ENCODE measurements around the gene PRMT7. TPM values are rescaled to one million over a fixed set of nuclear protein-coding genes. Genes with fewer than 3 reads are reported as not detected.
A peak's percentile ranks its signal among the peaks of the same experiment; 100 is the strongest.

The PRMT7 gene
- total RNA-seq, 1 donor from 2014 or later, result 72.2 TPM

DNA sequence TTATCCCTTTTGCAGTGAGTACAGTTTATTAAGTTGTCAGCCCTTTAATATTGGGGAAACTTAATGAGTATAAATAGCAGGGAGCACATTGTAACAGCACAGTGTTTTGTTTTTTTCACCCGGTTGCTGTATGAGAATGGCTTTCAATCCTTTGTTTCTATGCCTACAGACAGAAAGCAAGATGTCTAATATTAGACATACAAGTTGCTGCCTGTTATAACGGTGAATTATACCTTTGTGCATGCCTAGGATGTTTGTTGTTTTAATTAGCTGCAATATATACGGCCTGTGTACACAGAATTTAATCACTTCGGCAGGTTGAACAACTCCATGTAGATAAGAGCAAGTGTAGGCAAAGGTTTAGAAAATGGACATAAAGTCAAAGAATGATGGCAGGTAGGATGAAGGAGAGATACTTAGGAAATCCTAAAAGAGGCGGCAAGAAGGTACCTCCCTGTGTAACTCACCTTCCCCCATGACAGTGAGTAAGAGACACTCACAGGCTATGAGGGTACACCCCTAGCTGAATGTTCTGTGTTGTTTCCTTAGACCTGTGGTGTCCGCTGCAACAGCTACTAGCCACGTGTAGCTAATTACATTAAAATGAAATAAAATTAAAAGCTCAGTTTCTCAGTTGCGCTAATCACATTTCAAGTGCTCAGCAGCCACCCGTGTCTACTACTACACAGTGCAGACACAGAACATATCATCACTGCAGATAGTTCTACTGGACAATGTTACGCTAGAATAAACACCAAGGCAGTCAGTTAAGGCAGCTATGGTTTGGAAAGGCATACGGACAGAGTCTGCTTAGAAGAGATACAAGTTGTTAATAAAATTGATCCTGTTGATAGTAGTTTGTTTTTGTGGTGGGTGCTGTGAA is 11.0 kb upstream of the PRMT7 start:
- Mint-ChIP-seq H3K9me3 (no peaks in the 10 kb centered on the region), H3K27ac (peak overlapping the region; percentile 12), H3K4me1 (peaks cover 12% of the 10 kb centered on the region), H3K36me3 (ENCODE audit: low read depth) (peaks cover 72% of the 10 kb centered on the region), H3K27me3 (no peaks in the 10 kb centered on the region), H3K4me3 (no peak overlapping the region)
- no peak for DNase-seq
- intact Hi-C loops (cut with micrococcal nuclease), result no loop called here

DNA sequence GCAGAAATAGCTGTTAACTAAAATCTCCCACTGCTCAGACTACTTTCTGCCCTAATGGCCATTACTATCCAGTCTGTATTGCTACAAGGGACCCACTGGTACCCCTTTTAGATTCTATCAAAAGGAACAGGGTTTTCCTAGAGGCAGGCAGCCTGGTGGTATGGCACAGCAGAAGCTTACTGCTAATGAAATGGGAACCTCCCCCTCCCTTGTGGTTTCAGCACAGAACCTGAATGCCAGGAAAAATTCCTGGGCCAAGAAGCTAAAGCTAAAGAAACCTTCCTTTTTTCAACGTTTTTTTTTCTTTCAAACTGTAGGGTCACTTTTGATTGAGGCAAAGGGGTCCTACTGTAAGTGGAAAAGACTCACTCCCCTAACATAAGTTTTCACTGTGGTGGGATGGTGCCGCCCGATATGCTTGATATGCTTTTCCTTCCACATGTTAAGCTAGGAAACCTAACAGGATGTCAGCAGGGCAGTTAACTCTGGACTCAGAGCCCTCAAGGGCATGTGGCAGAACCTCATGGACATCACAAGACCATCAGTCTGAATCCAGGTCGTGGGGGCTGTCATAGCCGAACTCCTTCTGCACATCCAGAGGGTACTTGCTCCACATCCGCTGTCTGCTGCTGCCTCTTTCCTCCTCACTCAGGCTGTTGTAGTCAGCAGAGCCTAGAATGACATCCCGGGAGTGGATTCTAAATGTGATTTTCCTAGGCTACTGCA is 9.9 kb upstream of the PRMT7 start:
- Mint-ChIP-seq H3K27me3 (no peaks in the 10 kb centered on the region), H3K27ac (peak overlapping the region; percentile 15), H3K36me3 (ENCODE audit: low read depth) (peaks cover 74% of the 10 kb centered on the region), H3K4me3 (no peak overlapping the region), H3K4me1 (peaks cover 12% of the 10 kb centered on the region), H3K9me3 (no peaks in the 10 kb centered on the region)
- intact Hi-C loops (cut with micrococcal nuclease), result no loop called here
- DNase-seq, result no peak

DNA sequence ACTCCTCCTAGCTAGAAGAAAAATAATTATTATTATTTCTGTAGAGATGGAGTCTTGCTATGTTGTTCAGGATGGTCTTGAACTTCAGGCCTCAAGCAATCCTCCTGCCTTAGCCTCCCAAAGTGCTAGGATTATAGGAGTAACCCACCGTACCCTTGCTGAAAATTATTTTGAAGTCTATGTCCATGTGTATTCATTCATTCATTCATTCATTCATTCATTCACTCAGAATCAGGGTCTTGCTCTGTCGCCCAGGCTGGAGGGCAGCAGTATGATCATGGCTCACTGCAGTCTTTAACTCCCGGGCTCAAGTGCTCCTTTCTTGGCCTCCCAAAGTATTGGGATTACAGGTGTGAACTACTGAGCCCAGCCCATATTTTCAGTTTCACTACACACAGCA is 4.2 kb upstream of the PRMT7 start:
- Mint-ChIP-seq H3K4me1 (peaks cover 22% of the 10 kb centered on the region), H3K36me3 (ENCODE audit: low read depth) (peaks cover 47% of the 10 kb centered on the region), H3K27ac (no peak overlapping the region)

DNA sequence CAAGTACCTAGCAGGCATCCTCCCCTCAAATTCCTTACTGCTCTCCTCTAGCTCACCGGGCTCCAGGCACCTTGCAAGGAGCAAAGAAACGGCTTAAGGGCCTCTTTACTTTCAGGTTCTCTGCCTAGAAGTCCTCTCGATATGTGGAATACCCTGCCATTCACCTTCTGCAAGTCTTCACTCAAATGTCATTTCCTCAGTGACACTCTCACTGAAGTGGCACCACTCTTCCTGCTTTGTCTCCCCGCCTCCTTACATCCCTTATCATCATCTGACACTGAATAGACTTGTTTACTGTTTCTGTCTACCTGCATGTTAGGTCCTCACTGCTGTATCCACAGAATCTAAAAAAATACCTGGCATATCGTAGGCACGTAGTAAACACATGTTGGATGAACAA is 1.0 kb upstream of the PRMT7 start:
- H3K27ac Mint-ChIP-seq, result peak overlapping the region; percentile 86
- intact Hi-C loops (cut with micrococcal nuclease), result loop anchor here (1.0 to 2.0 kb wide), 2 partner anchors 19 to 21 kb away; no protein-coding TSS in a partner anchor
- no peaks in the 10 kb centered on the region for H3K9me3 Mint-ChIP-seq
- H3K4me1 Mint-ChIP-seq, result peaks cover 33% of the 10 kb centered on the region
- DNase-seq, result peak; percentile 75
- H3K4me3 Mint-ChIP-seq, result peak overlapping the region; percentile 89
- no peaks in the 10 kb centered on the region for H3K27me3 Mint-ChIP-seq
- H3K36me3 Mint-ChIP-seq (ENCODE audit: low read depth), result peaks cover 36% of the 10 kb centered on the region

More for the DNA sequence above, 4.2 kb upstream of the PRMT7 start:
- Mint-ChIP-seq H3K4me3 (no peak overlapping the region), H3K9me3 (no peaks in the 10 kb centered on the region), H3K27me3 (no peaks in the 10 kb centered on the region)
- intact Hi-C loops (cut with micrococcal nuclease), result no loop called here
- no peak for DNase-seq

DNA sequence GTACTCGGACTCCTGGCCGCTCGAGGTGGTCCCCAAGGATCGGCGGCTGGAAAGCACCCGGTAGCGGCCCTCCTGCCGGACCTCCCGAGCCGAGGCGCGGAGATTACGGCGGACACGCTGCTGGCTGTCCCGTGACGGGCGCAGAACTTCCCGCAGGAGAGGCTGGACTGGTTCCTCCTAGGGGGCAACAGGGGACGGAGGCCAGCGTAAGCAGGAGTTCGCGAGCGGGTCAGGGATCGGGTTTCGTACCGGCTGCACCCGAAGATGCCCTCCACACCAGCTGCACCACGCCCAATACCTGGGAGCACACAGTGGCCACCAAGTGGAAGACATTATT is 414 bp upstream of the PRMT7 start:
- peaks cover 34% of the 10 kb centered on the region for H3K4me1 Mint-ChIP-seq
- H3K4me3 Mint-ChIP-seq, result peak overlapping the region; percentile 89
- intact Hi-C loops (cut with micrococcal nuclease), result loop anchor here (1.0 to 2.0 kb wide), 2 partner anchors 18 to 22 kb away; no protein-coding TSS in a partner anchor
- DNase-seq, result no peak
- peaks cover 38% of the 10 kb centered on the region for H3K36me3 Mint-ChIP-seq (ENCODE audit: low read depth)
- H3K9me3 Mint-ChIP-seq, result no peaks in the 10 kb centered on the region
- peak overlapping the region; percentile 86 for H3K27ac Mint-ChIP-seq
- H3K27me3 Mint-ChIP-seq, result no peaks in the 10 kb centered on the region

DNA sequence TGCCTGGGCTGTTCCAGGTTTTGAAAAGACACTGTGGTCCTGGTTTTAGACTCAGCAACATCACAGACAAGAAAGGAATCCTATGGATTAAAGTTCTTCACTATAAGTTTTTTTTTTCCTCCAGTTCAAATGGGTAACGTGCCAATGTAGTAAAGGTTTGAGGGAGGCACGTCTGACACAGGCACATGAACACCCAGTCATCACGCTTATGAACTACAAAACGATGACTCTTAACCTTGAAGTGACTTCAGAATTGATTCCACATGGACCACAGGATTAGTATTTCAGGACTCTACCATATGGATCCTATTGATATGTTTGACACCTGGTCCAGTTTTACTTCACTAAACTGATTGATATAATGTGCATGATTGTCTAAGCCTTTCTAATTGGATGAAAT is 2.3 kb downstream of the PRMT7 start:
- DNase-seq, result no peak
- intact Hi-C loops (cut with micrococcal nuclease), result no loop called here
- Mint-ChIP-seq H3K27ac (no peak overlapping the region), H3K4me1 (peaks cover 34% of the 10 kb centered on the region), H3K36me3 (ENCODE audit: low read depth) (peaks cover 40% of the 10 kb centered on the region), H3K27me3 (no peaks in the 10 kb centered on the region), H3K4me3 (no peak overlapping the region), H3K9me3 (no peaks in the 10 kb centered on the region)

DNA sequence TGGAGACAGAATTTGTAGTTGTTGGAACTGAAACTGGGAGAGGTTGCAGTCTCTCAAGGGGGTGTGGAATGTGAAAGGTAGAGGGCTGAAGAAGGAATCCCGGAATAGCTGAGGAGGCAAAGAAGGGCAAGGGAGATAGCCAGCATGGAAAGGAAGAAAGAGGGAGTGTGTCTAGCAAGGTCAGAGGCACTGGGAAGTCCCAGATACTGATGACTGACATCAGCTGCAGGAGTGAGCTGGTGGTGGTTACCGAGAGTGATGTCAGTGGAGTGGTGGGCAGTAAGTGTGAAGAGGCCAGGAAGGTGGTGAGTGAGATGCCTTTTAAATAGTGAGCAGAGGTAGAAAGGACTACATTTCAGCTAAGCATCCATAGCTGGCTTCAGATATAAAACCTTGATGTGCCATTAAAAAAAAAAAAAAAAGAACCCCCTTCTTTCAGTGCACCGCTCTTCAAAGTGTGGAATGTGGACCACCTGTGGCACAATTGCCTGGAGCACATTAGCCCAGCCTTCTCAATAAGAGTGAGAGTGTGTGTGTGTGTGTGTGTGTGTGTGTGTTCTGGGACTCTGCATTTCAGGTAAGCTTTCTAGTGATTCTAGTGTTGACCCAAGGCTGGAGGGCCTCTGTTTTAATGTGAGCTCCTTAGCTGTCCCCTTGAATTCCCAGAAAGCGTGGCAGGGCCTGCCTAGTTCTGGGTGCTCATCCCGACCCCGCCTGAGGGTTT is 8.5 kb downstream of the PRMT7 start:
- intact Hi-C loops (cut with micrococcal nuclease), result loop anchor here (1.0 to 2.0 kb wide), 2 partner anchors 8 to 55 kb away; partner anchors contain the start of genes PRMT7 and SLC7A6
- peaks cover 27% of the 10 kb centered on the region for H3K4me1 Mint-ChIP-seq
- DNase-seq, result peak; percentile 69
- H3K27ac Mint-ChIP-seq, result peak overlapping the region; percentile 76
- peak overlapping the region; percentile 30 for H3K4me3 Mint-ChIP-seq
- no peaks in the 10 kb centered on the region for H3K27me3 Mint-ChIP-seq
- H3K36me3 Mint-ChIP-seq (ENCODE audit: low read depth), result peaks cover 49% of the 10 kb centered on the region
- no peaks in the 10 kb centered on the region for H3K9me3 Mint-ChIP-seq

DNA sequence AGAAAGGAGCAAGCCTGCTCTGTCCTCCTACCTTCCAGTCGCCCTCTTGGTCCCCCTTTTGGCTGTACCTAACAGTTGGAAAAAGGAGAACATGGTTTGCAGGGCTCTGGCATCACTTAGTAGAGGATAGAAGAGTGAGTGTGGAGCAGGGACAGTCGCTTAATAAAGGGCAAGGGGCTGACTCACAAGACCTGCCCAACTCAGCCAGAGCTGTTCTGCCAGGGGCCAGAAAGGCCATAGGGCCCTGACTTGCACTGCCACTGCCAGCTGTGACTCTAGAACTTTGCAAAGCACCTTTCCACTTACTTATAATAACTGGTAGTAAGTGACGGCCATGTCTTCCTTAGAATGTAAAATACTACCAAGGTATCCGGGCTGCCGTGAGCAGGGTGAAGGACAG is 13.5 kb downstream of the PRMT7 start:
- no peak overlapping the region for H3K27ac Mint-ChIP-seq
- H3K9me3 Mint-ChIP-seq, result no peaks in the 10 kb centered on the region
- H3K4me3 Mint-ChIP-seq, result no peak overlapping the region
- H3K27me3 Mint-ChIP-seq, result no peaks in the 10 kb centered on the region
- DNase-seq, result no peak
- H3K4me1 Mint-ChIP-seq, result peaks cover 20% of the 10 kb centered on the region
- H3K36me3 Mint-ChIP-seq (ENCODE audit: low read depth), result peaks cover 36% of the 10 kb centered on the region
- intact Hi-C loops (cut with micrococcal nuclease), result no loop called here

DNA sequence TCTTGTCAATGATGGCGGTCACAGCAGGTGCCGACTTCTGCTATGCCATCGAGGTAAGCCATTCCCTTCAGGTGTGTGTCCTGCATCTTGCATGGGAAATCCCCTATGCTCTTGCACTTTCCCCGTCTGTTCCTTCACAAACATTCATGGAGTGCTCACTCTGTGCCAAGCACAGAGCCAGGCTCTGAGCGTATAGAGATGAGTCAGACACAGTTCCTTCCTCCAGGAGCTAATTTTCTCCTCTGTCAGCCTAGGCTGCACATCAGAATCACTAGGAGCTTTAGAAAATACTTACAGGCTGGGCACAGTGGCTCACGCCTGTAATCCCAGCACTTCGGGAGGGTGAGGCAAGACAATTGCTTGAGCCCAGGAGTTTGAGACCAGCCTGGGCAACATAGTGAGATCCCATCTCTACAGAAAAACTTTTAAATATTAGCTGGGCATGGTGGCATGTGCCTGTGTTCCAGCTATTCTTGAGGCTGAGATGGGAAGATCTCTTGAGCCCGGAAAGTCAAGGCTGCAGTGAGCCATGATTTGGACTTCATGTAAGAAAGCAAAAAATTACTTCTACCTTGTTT is 14.1 kb downstream of the PRMT7 start:
- no peak for DNase-seq
- no peaks in the 10 kb centered on the region for H3K27me3 Mint-ChIP-seq
- intact Hi-C loops (cut with micrococcal nuclease), result no loop called here
- no peaks in the 10 kb centered on the region for H3K9me3 Mint-ChIP-seq
- peaks cover 18% of the 10 kb centered on the region for H3K4me1 Mint-ChIP-seq
- no peak overlapping the region for H3K4me3 Mint-ChIP-seq
- H3K36me3 Mint-ChIP-seq (ENCODE audit: low read depth), result peaks cover 34% of the 10 kb centered on the region
- no peak overlapping the region for H3K27ac Mint-ChIP-seq

DNA sequence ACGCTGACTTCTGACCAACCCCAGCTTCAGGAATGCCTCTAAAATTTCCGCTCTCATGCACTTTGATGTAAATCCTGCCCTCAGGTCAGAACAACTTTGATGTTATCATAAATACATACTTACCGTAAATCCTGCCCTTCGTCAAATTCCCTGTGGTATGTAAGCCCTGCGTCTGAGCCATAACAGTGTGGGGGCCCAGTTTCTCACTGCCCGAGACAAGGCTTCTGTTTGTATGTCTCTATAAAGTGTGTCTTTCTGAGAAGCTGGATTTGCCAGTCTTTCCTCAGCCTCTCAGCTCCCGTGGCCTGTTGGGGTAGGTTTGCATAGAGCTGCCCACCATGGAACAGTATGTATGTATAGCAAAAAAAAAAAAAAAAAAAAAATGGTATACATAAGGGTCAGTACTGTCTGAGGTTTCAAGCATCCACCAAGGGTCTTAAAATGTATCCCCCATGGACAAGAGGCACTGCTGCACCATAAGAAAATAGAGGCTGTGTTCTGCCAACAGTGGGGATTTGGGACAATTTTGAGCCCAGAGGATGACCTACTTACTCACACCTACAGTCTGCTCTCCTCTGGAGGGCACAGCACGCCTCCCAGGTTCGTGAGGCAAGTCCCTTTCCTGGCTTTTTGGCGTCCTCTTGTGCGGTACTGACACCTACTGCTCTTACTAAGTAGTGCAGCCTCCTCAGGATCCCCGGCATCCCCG is 17.5 kb downstream of the PRMT7 start:
- no peaks in the 10 kb centered on the region for H3K9me3 Mint-ChIP-seq
- H3K27ac Mint-ChIP-seq, result no peak overlapping the region
- DNase-seq, result peak; percentile 94
- H3K36me3 Mint-ChIP-seq (ENCODE audit: low read depth), result peaks cover 37% of the 10 kb centered on the region
- intact Hi-C loops (cut with micrococcal nuclease), result loop anchor here (1.0 kb wide), 3 partner anchors 18 to 88 kb away; partner anchors contain the start of gene SLC7A6OS
- H3K27me3 Mint-ChIP-seq, result no peaks in the 10 kb centered on the region
- H3K4me1 Mint-ChIP-seq, result peaks cover 30% of the 10 kb centered on the region
- no peak overlapping the region for H3K4me3 Mint-ChIP-seq

DNA sequence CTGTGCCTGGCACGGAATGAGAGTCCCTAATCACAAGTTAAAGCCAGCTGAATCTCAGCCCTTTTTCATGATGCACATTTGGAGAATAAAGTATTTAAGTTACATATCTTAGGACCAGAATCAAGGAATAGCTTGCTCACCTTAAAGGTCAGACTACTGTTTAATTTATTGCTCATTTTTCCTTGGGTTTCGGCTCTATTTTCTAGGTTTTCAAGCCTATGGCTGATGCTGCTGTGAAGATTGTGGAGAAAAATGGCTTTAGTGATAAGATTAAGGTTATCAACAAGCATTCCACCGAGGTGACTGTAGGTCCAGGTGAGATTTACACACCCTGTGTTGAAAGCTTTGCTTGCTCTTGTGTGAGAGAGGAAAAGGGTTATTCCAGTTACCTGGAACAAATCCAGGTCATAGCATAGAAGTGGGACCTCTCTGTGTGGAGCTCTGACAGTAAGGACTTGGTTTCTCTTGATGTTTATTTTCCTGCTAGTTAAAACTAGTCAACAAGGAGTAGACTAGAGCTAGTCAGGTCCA is 18.1 kb downstream of the PRMT7 start:
- H3K9me3 Mint-ChIP-seq, result no peaks in the 10 kb centered on the region
- intact Hi-C loops (cut with micrococcal nuclease), result loop anchor here (1.0 kb wide), 3 partner anchors 19 to 89 kb away; partner anchors contain the start of gene SLC7A6OS
- H3K4me3 Mint-ChIP-seq, result no peak overlapping the region
- peaks cover 30% of the 10 kb centered on the region for H3K4me1 Mint-ChIP-seq
- no peaks in the 10 kb centered on the region for H3K27me3 Mint-ChIP-seq
- peaks cover 36% of the 10 kb centered on the region for H3K36me3 Mint-ChIP-seq (ENCODE audit: low read depth)
- DNase-seq, result no peak
- no peak overlapping the region for H3K27ac Mint-ChIP-seq

DNA sequence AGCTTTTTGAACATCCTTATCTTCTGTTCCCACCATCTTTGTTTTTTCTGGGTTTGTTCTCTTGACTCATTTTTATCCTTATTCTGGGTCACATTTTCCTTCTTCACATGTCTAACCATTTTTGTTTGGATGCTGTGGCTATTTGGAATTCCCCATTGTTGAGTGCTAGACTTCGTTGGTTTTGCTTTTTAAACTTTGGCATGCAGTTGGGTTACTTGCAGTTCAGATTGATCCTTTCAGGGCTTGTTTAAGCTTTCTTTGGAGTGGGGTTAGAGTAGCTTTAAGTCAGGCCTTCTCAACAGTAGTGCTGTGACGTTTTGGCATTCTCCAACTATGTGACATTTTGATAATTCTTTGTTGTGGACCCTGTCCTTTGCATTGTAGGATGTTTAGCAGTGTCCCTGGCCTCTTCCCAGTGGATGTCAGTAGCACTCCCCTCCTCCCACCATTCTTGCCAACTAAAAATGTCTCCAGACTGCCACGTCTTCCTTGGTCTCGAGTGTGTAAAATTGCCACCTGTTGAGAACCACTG is 21.1 kb downstream of the PRMT7 start:
- no peak for DNase-seq
- intact Hi-C loops (cut with micrococcal nuclease), result loop anchor here (10.0 kb wide), 1 partner anchor 583 kb away; no protein-coding TSS in a partner anchor
- H3K27ac Mint-ChIP-seq, result peak overlapping the region; percentile 67
- H3K36me3 Mint-ChIP-seq (ENCODE audit: low read depth), result peaks cover 40% of the 10 kb centered on the region
- peak overlapping the region; percentile 29 for H3K4me3 Mint-ChIP-seq
- no peaks in the 10 kb centered on the region for H3K9me3 Mint-ChIP-seq
- H3K27me3 Mint-ChIP-seq, result no peaks in the 10 kb centered on the region
- peaks cover 28% of the 10 kb centered on the region for H3K4me1 Mint-ChIP-seq

All from activated CD4-positive, alpha-beta T cell treated with anti-CD3 and anti-CD28 coated beads, Interleukin-2, amount 10 ng/mL, durations not matched to agents 24 days and 14 days (primary cell).